Ascending aorta (tissue), 2 donors: ENCODE data around the gene C6. TPM values are rescaled to one million over a fixed set of nuclear protein-coding genes. Genes with fewer than 3 reads are reported as not detected.

Experiments used
- DNase-seq, 2 donors: peaks; one replicate each; pipeline ENCODE4 v3.0.0-alpha.2; 2019; ENCODE audit warnings: low spot score in 2 of 2
- H3K27ac ChIP-seq, 2 donors: fragments of 200-600 bp; sonication (generic); one replicate each; pipeline ENCODE4 v1.5.1; 2016 to 2017; ENCODE audit warnings: mild to moderate bottlenecking in 1 of 2
- H3K27me3 ChIP-seq: fragments of 200-600 bp; sonication (generic); one replicate; pipeline ENCODE4 v1.5.1; 2017
- H3K36me3 ChIP-seq, 2 donors: fragments of 200-600 bp; sonication (generic); one replicate each; pipeline ENCODE4 v1.5.1; 2016
- H3K4me1 ChIP-seq, 2 donors: fragments of 200-600 bp; sonication (generic); one replicate each; pipeline ENCODE4 v1.5.1; 2016 to 2017; ENCODE audit warnings: mild to moderate bottlenecking in 1 of 2
- H3K4me3 ChIP-seq, 2 donors: fragments of 200-600 bp; sonication (generic); one replicate each; pipeline ENCODE4 v1.5.1; 2016 to 2017; ENCODE audit warnings: mild to moderate bottlenecking in 1 of 2
- H3K9me3 ChIP-seq, 2 donors: fragments of 200-600 bp; sonication (generic); one replicate each; pipeline ENCODE4 v1.5.1; 2016
- CTCF ChIP-seq, 3 experiments: fragments of 200-600 bp in 2 of 3; fragments of 450-650 bp in 1 of 3; sonication (generic) in 2 of 3; IDR thresholded peaks; one replicate each; pipeline ENCODE4 v1.5.1; 2016 to 2019; ENCODE audit warnings: antibody characterized with exemption in 3 of 3, mild to moderate bottlenecking in 1 of 3, moderate library complexity in 1 of 3
- intact Hi-C: fragments of 100-400 bp; cut with DNase I; formaldehyde crosslinking; loops from one replicate; pipeline ENCODE4 v1.15.1; 2023
- total RNA-seq: library from RNA; depleted of rRNA; stranded (reverse); fragments of >200 nt; gene quantifications from one replicate; pipeline ENCODE4 v1.1.0, GENCODE V29; 2016

C6 gene
- total RNA-seq, 1 donor from 2014 or later = 1.9 TPM

DNA sequence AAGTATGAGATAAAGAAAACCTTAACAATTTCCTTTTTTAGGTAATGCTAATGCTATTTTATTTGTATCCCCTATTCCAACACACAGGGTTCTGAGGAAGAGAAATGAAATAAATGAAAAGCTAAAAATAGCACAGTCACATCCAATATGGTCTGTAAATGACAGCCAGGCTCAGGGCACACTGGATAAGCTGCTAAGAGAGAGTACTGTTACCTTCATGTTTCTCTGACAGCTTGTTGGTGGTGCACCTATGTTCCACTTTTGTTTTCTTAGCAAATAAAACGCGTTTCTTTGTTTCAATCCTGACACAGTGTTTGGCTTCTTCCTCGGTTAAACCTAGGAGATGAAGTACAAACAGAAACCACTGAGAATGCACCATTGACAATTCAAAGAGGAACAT, 41.3 kb downstream of the C6 start:
- Histone ChIP-seq H3K4me1 (no peaks in the 10 kb centered on the region), H3K27ac (no peak overlapping the region), H3K4me3 (no peak overlapping the region), H3K27me3 (no peaks in the 10 kb centered on the region), H3K9me3 (no peaks in the 10 kb centered on the region), H3K36me3 (no peaks in the 10 kb centered on the region)
- TF ChIP-seq CTCF (IDR thresholded peaks at IDR 0.05) = no peak
- DNase-seq = no peak
- intact Hi-C loops = no loop called here

DNA sequence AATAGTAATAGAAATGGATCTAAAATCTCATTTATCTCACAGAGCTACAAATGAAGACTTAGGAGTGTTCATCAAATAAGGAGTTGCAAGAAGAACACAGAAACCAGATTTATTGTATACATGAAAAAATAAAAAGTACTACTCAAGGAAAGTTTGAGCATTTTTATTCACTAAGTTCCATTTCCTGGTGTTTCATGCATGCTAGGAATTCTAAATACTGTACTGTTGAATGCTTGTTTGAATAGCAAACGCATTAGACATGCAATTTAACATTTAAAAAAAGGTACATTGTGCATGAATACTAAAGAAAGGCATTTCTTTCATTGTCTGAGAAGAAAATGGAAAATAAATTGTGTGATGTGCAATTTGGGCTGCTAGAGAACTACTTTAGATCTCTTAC, 52.1 kb downstream of the C6 start:
- TF ChIP-seq CTCF (IDR thresholded peaks at IDR 0.05) = no peak
- DNase-seq = no peak
- H3K4me1 ChIP-seq = no peaks in the 10 kb centered on the region
- no peaks in the 10 kb centered on the region for H3K9me3 ChIP-seq
- intact Hi-C loops = no loop called here
- H3K27ac ChIP-seq = no peak overlapping the region
- H3K27me3 ChIP-seq = no peaks in the 10 kb centered on the region
- no peak overlapping the region for H3K4me3 ChIP-seq
- H3K36me3 ChIP-seq = no peaks in the 10 kb centered on the region

GRCh38 chr5:41157272-41157894, 55.9 kb downstream of the C6 start:
- no peak for TF ChIP-seq CTCF (IDR thresholded peaks at IDR 0.05)
- no peaks in the 10 kb centered on the region for H3K27me3 ChIP-seq
- H3K4me3 ChIP-seq = no peak overlapping the region
- no peak overlapping the region for H3K27ac ChIP-seq
- H3K4me1 ChIP-seq = no peaks in the 10 kb centered on the region
- H3K9me3 ChIP-seq = no peaks in the 10 kb centered on the region
- H3K36me3 ChIP-seq = no peaks in the 10 kb centered on the region
- intact Hi-C loops = no loop called here
- DNase-seq = no peak

DNA sequence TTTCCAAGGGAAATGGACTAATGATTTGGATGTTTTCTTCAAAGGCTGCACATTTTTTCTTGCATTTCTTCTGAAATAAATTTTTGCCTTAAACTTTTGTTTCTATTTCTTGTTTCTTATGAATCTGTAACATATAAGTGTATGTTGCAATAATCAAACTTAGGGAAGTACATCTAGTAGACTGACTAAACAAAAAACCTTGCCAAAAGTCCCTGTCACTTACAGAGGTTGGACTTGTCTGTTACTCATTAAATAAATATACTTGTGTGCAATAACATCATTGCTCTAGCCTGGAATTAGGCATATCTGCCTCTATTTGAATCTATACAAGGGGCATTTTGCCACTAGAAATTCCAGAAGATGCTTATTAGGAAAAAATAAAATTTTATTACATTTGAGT, 56.6 kb downstream of the C6 start:
- Histone ChIP-seq H3K27ac (no peak overlapping the region), H3K27me3 (no peaks in the 10 kb centered on the region), H3K4me1 (no peaks in the 10 kb centered on the region), H3K36me3 (no peaks in the 10 kb centered on the region), H3K4me3 (no peak overlapping the region), H3K9me3 (no peaks in the 10 kb centered on the region)
- no peak for TF ChIP-seq CTCF (IDR thresholded peaks at IDR 0.05)
- intact Hi-C loops = no loop called here
- no peak for DNase-seq

GRCh38 chr5:41154491-41154890, 58.8 kb downstream of the C6 start:
- no peak for DNase-seq
- Histone ChIP-seq H3K27me3 (no peaks in the 10 kb centered on the region), H3K9me3 (no peaks in the 10 kb centered on the region), H3K36me3 (no peaks in the 10 kb centered on the region), H3K4me1 (peaks cover 0 to 4% of the 10 kb centered on the region in 2 donors), H3K4me3 (no peak overlapping the region), H3K27ac (no peak overlapping the region)
- no peak for TF ChIP-seq CTCF (IDR thresholded peaks at IDR 0.05)
- intact Hi-C loops = no loop called here

- peaks cover 0 to 4% of the 10 kb centered on the region in 2 donors for H3K4me1 ChIP-seq
- DNase-seq = no peak
- H3K36me3 ChIP-seq = no peaks in the 10 kb centered on the region
- TF ChIP-seq CTCF (IDR thresholded peaks at IDR 0.05) = no peak
- no peak overlapping the region for H3K27ac ChIP-seq
- no peaks in the 10 kb centered on the region for H3K27me3 ChIP-seq
- no peak overlapping the region for H3K4me3 ChIP-seq
- no peaks in the 10 kb centered on the region for H3K9me3 ChIP-seq
- intact Hi-C loops = no loop called here
These were observed 61.8 kb downstream of the C6 start for GRCh38 chr5:41151564-41151963.
